ENCODE measurements around the gene MAPK10.

GRCh38 chr4:86098691-86099090, 261.2 kb downstream of the MAPK10 start:
- TF ChIP-seq CTCF (IDR thresholded peaks at IDR 0.05) = no peak
- no peak for TF ChIP-seq EP300 (IDR thresholded peaks at IDR 0.05)
- no peak for TF ChIP-seq POLR2A (IDR thresholded peaks at IDR 0.05)
